Activated T-cell treated with anti-CD3 and anti-CD28 coated beads, Interleukin-2, amount 50 U/mL, for 72 hours (primary cell): ENCODE data around the gene C10orf105. TPM values are rescaled to one million over a fixed set of nuclear protein-coding genes. Genes with fewer than 3 reads are reported as not detected.

Experiments used
- ATAC-seq, 2 donors: fragments of 150-1000 bp; cut with Tn5 transposase; replicated peaks in 1 of 2; 2 replicates each; pipeline ENCODE4 v1.10.0; 2021; ENCODE audit warnings: moderate library complexity in 2 of 2, mild to moderate bottlenecking in 1 of 2
- DNase-seq, 2 donors: peaks; one replicate each; pipeline ENCODE4 v3.0.0; 2021 to 2022; ENCODE audit warnings: mixed read lengths in 1 of 2
- H3K27ac Mint-ChIP-seq: one replicate; pipeline ENCODE4 v1.8.0; 2022; ENCODE audit warnings: mild to moderate bottlenecking, moderate library complexity, mixed read lengths
- H3K27me3 Mint-ChIP-seq: one replicate; pipeline ENCODE4 v1.8.0; 2022; ENCODE audit warnings: low read depth, mixed read lengths
- H3K36me3 Mint-ChIP-seq, 2 donors: one replicate each; pipeline ENCODE4 v1.8.0; 2022; ENCODE audit warnings: mixed read lengths in 2 of 2, mild to moderate bottlenecking in 1 of 2; ENCODE audit not compliant: insufficient read depth in 2 of 2
- H3K4me1 Mint-ChIP-seq: one replicate; pipeline ENCODE4 v1.8.0; 2022; ENCODE audit warnings: low read depth, mixed read lengths
- H3K4me3 Mint-ChIP-seq, 2 donors: one replicate each; pipeline ENCODE4 v1.8.0; 2022; ENCODE audit warnings: mild to moderate bottlenecking in 2 of 2, mixed read lengths in 2 of 2, moderate library complexity in 2 of 2
- H3K9me3 Mint-ChIP-seq, 2 donors: one replicate each; pipeline ENCODE4 v1.8.0; 2022; ENCODE audit warnings: mixed read lengths in 2 of 2
- total RNA-seq, 2 donors: library from RNA; stranded (reverse); gene quantifications; one replicate each; pipeline ENCODE4 v1.2.3, GENCODE V29; 2022

The C10orf105 gene
- total RNA-seq, 2 donors from 2014 or later: 0.35 to 0.43 TPM

DNA sequence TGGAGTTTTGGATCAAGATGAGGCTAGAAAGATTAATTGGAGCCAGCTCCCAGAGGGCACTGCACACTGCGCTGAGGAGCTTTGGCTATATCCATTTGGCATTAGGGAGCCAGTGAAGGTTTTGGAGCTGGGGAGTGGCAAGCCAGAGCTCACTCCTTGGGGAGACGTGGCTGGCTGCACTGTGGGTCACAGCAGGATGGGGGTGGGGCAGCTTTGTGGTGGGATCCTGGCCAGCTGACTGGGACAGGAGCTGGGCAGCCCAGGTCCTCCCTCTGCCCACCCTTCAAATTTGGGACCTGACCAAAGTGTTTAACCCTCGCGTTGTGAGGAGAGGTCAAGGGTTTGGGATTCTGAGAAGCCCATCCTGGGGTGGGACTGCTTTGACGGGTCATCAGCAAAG, 5.0 kb downstream of the C10orf105 start:
- no peaks in the 10 kb centered on the region for H3K27me3 Mint-ChIP-seq
- H3K27ac Mint-ChIP-seq: peak overlapping the region; percentile 99
- H3K9me3 Mint-ChIP-seq: no peaks in the 10 kb centered on the region
- peak overlapping the region; percentile 85 to 87 for H3K4me3 Mint-ChIP-seq
- peaks cover 49% of the 10 kb centered on the region for H3K4me1 Mint-ChIP-seq
- DNase-seq (no peak), ATAC-seq (no peak)
- H3K36me3 Mint-ChIP-seq: no peaks in the 10 kb centered on the region

DNA sequence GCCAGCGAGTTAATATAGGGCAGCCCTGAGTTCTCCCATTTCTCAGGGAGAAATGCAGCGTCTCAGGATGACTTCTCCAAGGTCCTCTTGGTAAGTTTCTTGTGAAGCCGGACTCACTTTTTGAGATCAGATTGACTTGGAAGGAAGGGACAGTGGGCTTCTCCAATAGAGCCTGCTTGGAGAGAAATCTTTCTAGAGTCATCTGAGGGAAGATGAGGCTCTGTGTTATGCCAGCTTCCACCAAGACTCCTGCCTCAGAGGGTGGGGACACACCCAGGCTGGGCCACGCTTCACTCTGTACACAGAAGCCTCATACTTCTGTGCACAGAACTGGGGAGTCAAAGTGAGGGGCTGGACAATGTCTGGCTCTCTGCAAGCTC, 5.6 kb downstream of the C10orf105 start:
- H3K27ac Mint-ChIP-seq: peak overlapping the region; percentile 99
- H3K4me1 Mint-ChIP-seq: peaks cover 55% of the 10 kb centered on the region
- H3K27me3 Mint-ChIP-seq: no peaks in the 10 kb centered on the region
- no peaks in the 10 kb centered on the region for H3K9me3 Mint-ChIP-seq
- no peak for DNase-seq
- H3K4me3 Mint-ChIP-seq: peak overlapping the region; percentile 85 to 87
- no peaks in the 10 kb centered on the region for H3K36me3 Mint-ChIP-seq
- ATAC-seq: no peak

DNA sequence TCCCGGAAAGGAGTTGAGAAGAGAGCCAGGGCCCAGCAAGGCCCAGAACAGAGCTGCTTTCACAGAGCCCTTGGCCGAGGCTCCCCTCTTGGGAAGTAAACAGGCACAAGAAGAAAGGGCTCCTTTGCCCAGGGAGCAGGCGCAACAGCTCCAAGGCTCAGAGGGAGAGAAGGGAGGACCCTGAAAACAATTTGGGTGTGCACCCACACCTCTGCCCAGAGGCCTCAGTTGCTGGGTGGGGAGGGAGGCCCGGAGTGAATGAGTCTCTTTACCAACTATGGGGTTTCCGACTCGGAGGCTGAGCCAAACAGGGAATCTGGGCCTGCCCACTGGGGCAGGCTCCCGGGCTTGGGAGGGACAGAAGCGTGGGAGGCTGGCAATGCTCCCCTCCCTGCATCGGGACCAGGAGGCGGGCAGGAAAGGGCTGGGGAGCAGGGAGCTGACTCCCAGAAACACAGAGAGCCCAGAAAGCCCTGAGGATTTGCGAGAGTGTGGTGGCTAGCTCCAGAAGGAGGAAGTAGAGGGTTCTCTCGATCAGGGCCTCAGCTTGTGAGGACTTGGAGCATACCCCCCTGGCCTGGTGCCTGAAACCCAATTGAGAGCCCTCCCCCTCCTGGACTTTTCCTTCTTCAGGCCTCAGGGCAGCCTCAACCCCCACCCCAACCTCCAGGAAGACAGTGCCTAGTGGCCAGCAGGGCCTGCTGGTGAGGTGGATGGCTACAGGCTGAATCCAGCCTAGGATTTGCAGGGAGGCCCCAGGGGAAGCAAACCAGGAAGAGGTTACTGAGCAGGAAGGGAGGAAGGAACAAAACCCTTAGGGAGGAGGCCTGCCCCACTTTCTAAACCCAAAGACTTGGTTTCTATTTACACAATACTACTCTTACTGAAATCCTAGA, 6.2 kb downstream of the C10orf105 start:
- no peaks in the 10 kb centered on the region for H3K27me3 Mint-ChIP-seq
- ATAC-seq: peak; percentile 66
- peak overlapping the region; percentile 99 for H3K27ac Mint-ChIP-seq
- DNase-seq: peak; percentile 40 to 49
- peak overlapping the region; percentile 85 to 87 for H3K4me3 Mint-ChIP-seq
- no peaks in the 10 kb centered on the region for H3K9me3 Mint-ChIP-seq
- no peaks in the 10 kb centered on the region for H3K36me3 Mint-ChIP-seq
- peaks cover 57% of the 10 kb centered on the region for H3K4me1 Mint-ChIP-seq

DNA sequence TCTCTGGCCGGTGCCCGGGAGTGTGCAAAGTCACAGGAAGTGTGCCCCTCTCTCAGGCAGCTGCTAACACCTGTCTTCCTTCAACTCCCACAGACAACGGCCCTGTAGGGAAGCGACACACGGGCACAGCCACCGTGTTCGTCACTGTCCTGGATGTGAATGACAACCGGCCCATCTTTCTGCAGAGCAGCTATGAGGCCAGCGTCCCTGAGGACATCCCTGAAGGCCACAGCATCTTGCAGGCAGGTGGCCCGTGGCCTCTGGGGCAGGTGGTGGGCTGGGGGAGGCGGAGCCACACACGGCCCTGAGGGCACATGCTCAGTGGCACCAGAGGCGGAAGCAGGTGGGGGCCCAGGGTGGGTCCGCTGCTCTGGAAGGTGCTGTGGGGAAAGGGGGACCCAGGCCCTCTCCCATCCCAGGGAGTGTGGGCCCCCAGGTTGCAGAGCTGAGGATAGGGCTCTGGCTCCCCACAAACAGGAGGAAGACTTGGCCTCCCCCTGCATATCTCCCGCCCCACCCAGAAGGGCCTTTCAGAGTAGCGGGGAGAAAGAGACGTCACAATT, 6.9 kb downstream of the C10orf105 start:
- Mint-ChIP-seq H3K27ac (peak overlapping the region; percentile 99), H3K4me1 (peaks cover 62% of the 10 kb centered on the region), H3K4me3 (peak overlapping the region; percentile 85 to 87), H3K9me3 (no peaks in the 10 kb centered on the region), H3K36me3 (no peaks in the 10 kb centered on the region), H3K27me3 (no peaks in the 10 kb centered on the region)
- ATAC-seq (peak; percentile 58 to 69), DNase-seq (no peak)

DNA sequence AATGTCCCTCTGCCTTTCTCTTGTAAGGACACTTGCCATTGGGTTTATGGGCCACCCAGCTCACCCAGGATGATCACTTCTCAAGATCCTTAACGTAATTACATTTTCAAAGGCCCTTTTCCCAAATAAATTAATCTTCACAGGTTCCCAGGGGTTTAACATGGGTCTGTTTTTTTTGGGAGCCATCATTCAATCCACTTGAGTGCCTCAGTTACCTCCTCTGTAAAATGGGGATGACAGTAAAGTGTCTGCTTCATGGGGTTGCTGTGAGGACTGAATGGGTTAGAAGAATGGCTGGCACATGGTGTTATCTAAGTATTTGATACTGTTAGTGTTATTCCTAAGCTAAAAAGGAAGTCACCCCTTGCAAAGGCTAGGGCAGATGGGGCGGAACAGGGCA, 7.4 kb downstream of the C10orf105 start:
- peaks cover 61% of the 10 kb centered on the region for H3K4me1 Mint-ChIP-seq

DNA sequence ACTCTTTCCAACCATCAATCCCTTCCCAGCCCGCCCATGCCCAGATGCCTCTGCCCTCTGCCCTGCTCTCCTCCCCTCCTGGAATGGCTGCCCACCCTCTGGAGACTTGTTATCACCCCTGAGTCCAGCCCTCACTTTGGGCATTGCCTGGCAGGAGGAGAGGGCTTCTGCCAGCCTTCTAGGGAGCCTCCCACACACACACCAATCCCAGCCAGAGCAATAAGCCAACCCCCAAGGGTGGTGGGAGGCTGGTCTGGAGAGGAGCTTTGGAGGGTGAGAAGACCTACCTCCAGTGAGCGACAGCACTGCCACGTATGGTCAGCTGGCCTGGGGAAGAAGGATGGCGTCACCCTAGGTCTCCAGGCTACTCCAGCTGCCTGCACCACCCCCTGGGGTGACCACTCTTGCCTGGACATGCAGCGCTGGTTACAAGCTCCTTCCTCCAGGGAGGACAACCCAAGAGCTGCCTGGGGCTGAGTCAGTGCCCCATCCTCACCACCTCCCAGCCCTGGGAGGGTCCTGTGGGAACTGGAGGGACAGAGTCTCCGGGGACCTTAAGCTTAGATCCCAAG, 8.4 kb downstream of the C10orf105 start:
- H3K36me3 Mint-ChIP-seq: no peaks in the 10 kb centered on the region

More for the DNA sequence above, 7.4 kb downstream of the C10orf105 start:
- no peak for DNase-seq
- Mint-ChIP-seq H3K36me3 (no peaks in the 10 kb centered on the region), H3K9me3 (no peaks in the 10 kb centered on the region), H3K27ac (peak overlapping the region; percentile 87), H3K4me3 (peak overlapping the region in 1 of 2 donors; percentile 87), H3K27me3 (no peaks in the 10 kb centered on the region)
- no peak for ATAC-seq

DNA sequence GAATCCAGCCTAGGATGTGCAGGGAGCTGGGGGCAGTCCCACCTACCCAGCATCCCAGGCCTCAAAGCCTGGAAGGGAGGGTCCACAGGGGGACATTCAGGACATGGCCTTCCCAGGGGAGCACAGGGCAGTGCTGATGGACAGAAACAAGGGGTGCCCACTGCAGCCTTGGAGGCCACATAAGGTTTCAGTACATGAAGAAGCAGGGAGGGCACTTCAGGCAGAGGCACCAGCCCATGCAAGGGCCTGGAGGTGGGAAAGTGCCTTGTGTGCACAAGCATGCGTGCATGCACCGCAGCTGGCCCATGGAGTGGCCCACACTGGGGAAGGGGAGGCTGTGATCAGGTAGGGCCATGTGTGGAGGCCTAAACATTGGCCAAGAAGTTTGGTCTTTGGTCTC, 9.1 kb downstream of the C10orf105 start:
- H3K4me1 Mint-ChIP-seq: peaks cover 59% of the 10 kb centered on the region
- DNase-seq: no peak
- no peaks in the 10 kb centered on the region for H3K27me3 Mint-ChIP-seq
- no peak for ATAC-seq
- no peak overlapping the region for H3K27ac Mint-ChIP-seq
- H3K4me3 Mint-ChIP-seq: no peak overlapping the region
- H3K36me3 Mint-ChIP-seq: no peaks in the 10 kb centered on the region
- no peaks in the 10 kb centered on the region for H3K9me3 Mint-ChIP-seq

More for the DNA sequence above, 8.4 kb downstream of the C10orf105 start:
- DNase-seq: no peak
- Mint-ChIP-seq H3K27ac (no peak overlapping the region), H3K9me3 (no peaks in the 10 kb centered on the region), H3K4me3 (no peak overlapping the region), H3K27me3 (no peaks in the 10 kb centered on the region), H3K4me1 (peaks cover 60% of the 10 kb centered on the region)
- no peak for ATAC-seq

DNA sequence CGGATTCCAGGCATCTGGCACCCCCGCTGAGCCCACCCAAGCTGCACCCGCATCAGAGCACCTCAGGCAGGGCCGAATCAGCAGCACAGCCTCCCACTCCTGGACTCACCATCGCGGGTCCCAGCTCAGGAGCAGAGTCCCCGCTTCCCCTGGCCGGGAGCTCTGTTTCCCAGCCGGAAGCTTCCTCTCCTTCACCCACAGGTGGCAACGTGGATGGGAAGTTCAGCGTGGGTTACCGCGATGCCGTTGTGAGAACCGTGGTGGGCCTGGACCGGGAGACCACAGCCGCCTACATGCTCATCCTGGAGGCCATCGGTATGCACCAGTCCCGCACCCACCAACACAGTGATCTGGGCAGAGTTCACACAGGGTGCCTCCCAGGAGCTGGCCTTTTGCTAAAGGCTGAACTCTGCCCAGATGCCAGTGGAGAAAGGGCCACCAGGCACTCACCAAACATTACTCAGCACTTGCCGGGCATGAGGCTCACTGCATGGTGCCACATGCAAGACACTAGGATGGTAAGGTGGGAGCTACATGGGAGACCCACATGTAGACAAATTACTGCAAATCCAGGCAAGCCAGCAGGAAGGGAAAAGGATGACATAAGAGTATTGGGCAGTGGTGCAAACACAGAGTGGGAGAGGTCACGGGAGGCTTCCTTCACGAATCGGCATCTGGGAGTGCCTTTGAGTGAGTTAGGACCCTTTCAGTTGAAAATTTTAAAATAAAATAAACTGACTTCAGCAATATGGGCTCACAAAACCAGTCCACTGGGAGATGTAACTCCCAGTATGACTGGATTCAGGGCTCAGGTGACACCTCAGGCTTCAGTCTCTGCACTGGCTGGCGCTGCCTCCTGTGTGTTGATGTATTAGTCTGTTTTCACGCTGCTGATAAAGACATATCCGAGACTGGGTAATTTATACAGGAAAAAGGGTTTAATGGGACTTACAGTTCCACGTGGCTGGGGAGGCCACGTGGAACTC, 10.4 kb downstream of the C10orf105 start:
- no peaks in the 10 kb centered on the region for H3K36me3 Mint-ChIP-seq
- no peaks in the 10 kb centered on the region for H3K27me3 Mint-ChIP-seq
- no peaks in the 10 kb centered on the region for H3K9me3 Mint-ChIP-seq
- no peak overlapping the region for H3K27ac Mint-ChIP-seq
- peaks cover 47% of the 10 kb centered on the region for H3K4me1 Mint-ChIP-seq
- H3K4me3 Mint-ChIP-seq: no peak overlapping the region
- DNase-seq: no peak
- ATAC-seq: no peak

DNA sequence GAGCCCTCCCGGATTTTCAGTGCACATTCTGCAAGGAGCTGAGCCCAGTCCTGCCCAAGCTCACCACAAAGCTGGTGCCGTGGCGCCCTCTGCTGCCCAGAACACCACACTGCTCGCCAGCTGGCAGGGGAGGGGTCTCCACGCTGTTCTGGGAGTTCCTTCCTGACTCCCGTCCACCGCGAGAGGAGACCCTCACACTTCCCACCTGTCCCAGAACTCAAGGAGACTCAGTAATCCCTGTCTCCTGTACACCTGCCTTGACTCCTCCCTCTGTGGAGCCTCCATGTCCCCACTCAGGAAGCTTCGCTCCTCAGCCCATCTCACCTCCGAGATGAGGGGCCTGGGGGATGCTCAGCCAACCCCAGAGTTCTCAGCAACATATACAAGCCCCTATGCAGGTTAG, 11.3 kb downstream of the C10orf105 start:
- Mint-ChIP-seq H3K36me3 (no peaks in the 10 kb centered on the region), H3K27me3 (no peaks in the 10 kb centered on the region), H3K9me3 (no peaks in the 10 kb centered on the region), H3K27ac (no peak overlapping the region), H3K4me1 (peaks cover 38% of the 10 kb centered on the region), H3K4me3 (no peak overlapping the region)
- ATAC-seq (peak; percentile 56 to 59), DNase-seq (peak; percentile 65 to 75)

DNA sequence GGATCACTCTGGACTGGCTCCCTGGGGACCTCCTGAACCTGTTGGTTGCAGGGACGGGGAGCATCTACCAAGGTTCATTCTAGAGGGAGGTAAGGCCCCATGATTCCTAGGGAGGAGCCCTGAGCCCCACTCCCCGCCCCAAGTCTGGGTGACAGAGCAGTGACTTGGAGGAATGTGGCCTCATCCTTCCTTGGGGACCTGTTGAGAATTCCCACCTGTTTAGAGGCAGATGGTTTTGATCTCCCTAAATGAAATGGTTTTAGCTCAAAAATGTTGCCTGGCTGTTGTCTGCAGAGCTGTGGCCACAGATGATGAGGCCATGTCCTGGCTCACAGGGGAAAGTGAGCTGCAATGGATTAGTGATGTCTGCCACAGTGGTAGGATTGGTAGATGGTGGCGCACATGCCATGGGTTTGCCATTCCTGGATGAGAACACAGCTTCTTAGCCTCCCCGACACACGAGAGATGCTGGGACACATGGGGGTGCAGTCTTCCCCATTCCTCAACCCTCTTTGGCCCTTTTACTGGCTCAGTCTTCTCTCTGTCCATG, 12.3 kb downstream of the C10orf105 start:
- no peak for ATAC-seq
- Mint-ChIP-seq H3K36me3 (no peaks in the 10 kb centered on the region), H3K4me3 (no peak overlapping the region), H3K9me3 (no peaks in the 10 kb centered on the region), H3K27me3 (no peaks in the 10 kb centered on the region), H3K4me1 (peaks cover 28% of the 10 kb centered on the region), H3K27ac (no peak overlapping the region)
- DNase-seq: no peak

DNA sequence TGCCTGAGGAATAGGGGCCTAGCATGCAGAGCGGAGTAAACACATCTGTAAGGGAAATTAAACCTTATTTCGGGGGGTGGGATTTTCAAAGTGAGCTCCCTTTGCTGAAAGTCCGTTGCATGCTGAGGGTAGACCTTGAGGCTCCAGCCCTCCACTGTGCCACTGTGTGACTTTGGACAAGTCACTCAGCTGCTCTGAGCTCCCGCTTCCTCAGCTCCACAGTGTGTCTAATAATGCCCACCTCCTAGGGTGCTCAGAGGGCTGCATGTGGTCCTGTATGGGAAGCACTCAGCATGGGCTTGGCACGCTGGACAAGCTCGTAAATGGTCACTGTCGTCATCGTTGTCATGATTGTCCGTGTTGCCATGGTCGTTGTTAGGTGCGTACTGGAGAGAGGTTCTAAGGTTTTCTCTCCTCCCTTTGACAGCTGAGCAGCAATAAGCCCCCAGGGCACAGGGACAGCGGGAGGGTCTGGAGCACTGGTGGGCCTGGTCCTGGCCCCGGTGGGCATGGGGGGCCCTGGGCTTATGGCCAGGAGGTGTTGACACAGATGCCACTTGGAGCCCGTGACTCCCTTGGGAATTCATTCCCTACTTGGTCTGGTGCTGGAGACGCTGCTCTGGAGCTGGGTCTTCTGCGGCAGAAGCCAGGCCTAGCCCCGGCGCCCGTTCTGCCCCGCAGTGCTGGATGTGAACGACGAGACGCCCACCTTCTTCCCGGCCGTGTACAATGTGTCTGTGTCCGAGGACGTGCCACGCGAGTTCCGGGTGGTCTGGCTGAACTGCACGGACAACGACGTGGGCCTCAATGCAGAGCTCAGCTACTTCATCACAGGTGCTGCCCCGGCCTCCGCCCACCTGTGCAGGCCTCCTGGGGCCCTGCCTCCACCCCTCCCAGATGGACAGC, 13.1 kb downstream of the C10orf105 start:
- H3K4me1 Mint-ChIP-seq: peaks cover 22% of the 10 kb centered on the region
- H3K4me3 Mint-ChIP-seq: no peak overlapping the region
- H3K36me3 Mint-ChIP-seq: no peaks in the 10 kb centered on the region
- ATAC-seq (no peak), DNase-seq (no peak)
- H3K27me3 Mint-ChIP-seq: no peaks in the 10 kb centered on the region
- no peak overlapping the region for H3K27ac Mint-ChIP-seq
- no peaks in the 10 kb centered on the region for H3K9me3 Mint-ChIP-seq

DNA sequence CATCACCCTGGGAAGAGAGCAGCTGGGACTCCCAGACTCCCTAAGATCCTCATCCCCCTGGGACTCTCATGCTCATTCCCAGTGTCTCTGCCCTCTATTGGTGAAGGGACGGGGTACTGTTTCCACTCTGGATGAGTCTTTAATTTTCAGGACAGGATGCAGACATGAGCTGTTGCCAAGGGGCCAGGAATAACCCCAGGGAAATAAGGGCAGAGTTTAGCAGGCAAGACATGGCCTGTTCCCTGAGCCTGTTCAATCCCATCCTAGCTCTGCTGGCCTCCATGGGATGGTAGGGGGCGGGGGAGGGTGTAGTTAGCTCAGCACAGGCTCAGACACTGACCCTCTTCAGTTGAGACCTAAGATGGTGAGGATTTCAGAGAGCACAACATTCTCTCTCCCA, 14.0 kb downstream of the C10orf105 start:
- no peaks in the 10 kb centered on the region for H3K9me3 Mint-ChIP-seq
- H3K36me3 Mint-ChIP-seq: no peaks in the 10 kb centered on the region
- peaks cover 22% of the 10 kb centered on the region for H3K4me1 Mint-ChIP-seq
- no peaks in the 10 kb centered on the region for H3K27me3 Mint-ChIP-seq
- no peak for DNase-seq
- ATAC-seq: no peak
- H3K4me3 Mint-ChIP-seq: no peak overlapping the region
- H3K27ac Mint-ChIP-seq: no peak overlapping the region
